ENCODE measurements around the gene CAMSAP1.

CAMSAP1 gene

GRCh38 chr9:135835131-135835530, 72.2 kb downstream of the CAMSAP1 start:
- DNase-seq (ENCODE audit: low spot score): no peak

DNA sequence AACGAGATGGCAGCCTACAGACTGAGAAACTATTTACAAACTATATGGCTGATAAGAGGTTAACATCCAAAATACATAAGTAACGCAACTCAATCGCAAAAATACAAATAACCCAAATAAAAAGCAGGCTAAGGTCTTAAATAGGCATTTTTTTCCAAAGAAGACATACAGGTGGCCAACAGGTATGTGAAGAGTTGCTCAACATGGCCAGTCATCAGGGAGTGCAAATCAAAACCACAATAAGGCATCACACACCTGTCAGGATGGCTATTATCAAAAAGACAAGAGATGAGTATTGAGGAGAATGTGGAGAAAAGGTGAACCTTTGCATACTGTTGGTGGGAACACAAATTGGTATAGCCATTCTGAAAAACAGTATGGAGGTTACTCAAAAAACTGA, 73.5 kb downstream of the CAMSAP1 start:
- no peak for DNase-seq (ENCODE audit: low spot score)

GRCh38 chr9:135830496-135830895, 76.8 kb downstream of the CAMSAP1 start:
- no peak for DNase-seq (ENCODE audit: low spot score)

GRCh38 chr9:135828656-135829055, 78.7 kb downstream of the CAMSAP1 start:
- DNase-seq (ENCODE audit: low spot score): no peak

DNA sequence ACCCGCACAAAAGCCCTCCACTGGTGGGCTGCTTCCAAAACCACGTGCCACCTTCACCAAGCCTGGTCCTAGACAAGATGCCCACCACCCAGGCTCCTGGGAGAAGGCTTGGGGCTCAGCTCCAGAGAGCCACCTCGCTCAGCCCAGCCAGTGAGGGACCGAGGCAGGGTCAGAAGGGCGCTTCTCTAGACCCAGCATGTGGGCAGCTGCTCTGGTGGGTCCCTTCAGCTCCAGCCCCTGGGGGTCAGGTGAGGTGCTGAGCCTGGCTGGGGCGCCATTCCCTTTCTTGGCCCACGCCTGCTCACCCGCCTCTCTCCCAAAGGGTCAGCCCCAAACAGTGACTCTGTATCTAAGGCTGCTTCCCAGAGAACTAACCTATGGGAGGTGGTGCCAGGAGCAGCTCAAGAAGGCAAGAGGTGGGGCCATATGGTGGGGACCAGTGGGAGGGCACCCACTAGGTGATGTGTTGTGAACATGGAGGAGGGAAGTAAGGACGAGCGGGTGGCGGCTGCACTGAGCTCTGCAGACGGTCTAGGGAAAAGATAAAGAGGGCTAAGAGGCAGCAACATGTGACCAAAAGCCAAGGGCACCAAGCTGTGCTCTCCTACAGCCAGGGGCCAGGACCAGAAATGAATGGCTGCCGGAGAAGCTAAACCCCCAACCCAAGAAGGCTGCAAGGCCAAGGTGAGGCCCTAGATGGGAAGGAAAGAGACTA, 79.3 kb downstream of the CAMSAP1 start:
- DNase-seq (ENCODE audit: low spot score): no peak

DNA sequence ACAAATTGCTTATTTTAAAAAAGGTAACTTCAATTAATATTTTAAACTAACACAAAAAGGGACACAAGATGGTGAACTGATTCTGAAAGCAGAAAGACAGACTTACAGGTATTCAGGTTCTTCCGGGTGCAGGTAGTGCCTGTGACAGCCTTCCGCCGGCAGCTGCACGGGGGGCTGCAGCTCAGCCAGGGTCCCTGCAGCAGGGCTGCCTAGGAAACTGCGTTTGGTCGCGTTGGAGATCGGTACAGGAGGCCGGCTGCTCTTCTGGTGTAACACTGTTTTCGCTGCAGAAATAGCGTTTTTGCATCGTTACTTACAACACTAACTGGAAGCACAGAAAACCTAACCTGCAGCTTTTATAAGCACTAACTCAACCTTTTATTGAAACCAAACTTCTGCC, 80.0 kb downstream of the CAMSAP1 start:
- DNase-seq (ENCODE audit: low spot score): no peak

DNA sequence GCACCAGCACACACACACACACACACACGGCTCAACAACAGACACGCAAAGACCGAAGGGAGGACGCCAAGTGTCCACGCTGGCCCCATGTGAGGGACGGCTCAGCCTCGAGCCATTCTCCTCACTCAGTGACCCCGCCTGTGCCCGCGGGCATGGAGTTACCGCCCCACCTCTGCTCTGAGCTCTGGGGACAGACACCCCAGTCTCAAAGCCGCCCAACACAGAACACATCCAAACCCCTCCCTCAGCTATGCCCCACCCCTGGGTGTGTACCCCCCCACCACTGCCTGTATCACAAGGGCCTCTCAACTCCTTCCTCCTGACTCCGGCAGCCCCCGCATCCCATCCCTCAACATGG, 81.2 kb downstream of the CAMSAP1 start:
- DNase-seq (ENCODE audit: low spot score): no peak

- no peak for DNase-seq (ENCODE audit: low spot score)
Measured at GRCh38 chr9:135825435-135826187, 81.7 kb downstream of the CAMSAP1 start.

- DNase-seq (ENCODE audit: low spot score): no peak
Measured at GRCh38 chr9:135823036-135823435, 84.3 kb downstream of the CAMSAP1 start.

- no peak for DNase-seq (ENCODE audit: low spot score)
Measured at GRCh38 chr9:135822374-135822755, 85.0 kb downstream of the CAMSAP1 start.

GRCh38 chr9:135821733-135822373, 85.5 kb downstream of the CAMSAP1 start:
- no peak for DNase-seq (ENCODE audit: low spot score)

- no peak for DNase-seq (ENCODE audit: low spot score)
Measured at GRCh38 chr9:135821116-135821515, 86.2 kb downstream of the CAMSAP1 start.

DNA sequence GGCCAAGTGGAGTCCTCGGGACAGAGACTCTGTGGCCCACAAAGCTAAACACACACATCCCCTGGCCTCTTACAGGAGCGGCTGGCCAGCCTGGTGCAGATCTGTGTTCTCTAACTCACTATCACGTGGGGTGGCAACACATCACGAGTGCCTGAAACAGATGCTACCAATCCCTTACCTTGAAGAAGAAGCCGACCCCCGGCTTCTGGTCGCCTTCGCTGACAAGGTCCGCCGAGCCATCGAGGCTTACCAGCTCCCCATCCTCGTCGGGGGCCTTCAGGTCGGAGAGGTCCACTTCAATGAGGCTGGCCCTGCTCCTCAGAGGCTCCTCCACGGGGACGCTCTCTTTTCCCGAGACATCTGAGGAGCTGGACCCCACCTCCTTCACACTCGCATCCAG, 86.7 kb downstream of the CAMSAP1 start:
- no peak for DNase-seq (ENCODE audit: low spot score)

- no peak for DNase-seq (ENCODE audit: low spot score)
Measured at GRCh38 chr9:135819905-135820304, 87.4 kb downstream of the CAMSAP1 start.

GRCh38 chr9:135818718-135819475, 88.4 kb downstream of the CAMSAP1 start:
- no peak for DNase-seq (ENCODE audit: low spot score)

- DNase-seq (ENCODE audit: low spot score): no peak
Measured at GRCh38 chr9:135817951-135818717, 89.2 kb downstream of the CAMSAP1 start.

GRCh38 chr9:135816651-135816970, 90.7 kb downstream of the CAMSAP1 start:
- no peak for DNase-seq (ENCODE audit: low spot score)

DNA sequence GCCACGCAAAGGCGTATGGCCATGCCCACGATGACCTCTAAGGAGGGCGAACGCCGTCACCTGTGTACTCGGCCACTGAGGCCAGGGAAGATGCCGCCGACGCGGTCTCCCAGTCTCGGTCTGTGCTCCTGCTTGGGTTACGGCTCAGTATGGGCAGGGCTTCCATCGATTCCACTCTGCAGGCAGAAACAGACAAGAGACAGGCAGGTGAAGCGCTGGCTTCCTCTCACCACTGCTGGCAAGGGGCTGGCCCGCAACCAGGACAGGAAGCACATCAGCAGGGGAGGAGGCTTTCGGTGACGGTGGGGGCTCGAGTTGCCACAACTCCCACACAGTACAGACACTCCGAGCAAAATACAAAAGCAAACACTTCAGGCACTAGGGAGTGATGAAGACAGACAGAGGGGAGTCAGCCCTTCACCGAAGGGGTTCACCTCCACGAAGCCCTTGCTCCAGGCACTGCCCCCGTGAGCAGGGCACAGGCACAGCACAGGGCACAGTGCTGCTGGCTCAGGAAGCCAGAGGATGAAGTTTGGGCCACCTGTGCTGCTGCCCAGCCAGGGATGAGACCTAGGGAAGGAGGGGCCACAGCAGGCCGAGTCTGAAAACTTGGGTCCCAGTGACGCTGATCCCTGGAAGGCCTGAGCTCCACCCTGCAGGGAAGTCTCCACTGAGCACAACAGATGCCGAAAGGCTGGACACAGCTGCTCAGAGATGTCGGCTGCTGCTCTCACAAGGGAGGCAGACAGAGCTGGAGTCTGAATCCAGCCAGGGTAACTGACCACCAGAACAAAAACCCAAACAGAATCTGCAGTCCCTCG, 91.3 kb downstream of the CAMSAP1 start:
- DNase-seq (ENCODE audit: low spot score): no peak

DNA sequence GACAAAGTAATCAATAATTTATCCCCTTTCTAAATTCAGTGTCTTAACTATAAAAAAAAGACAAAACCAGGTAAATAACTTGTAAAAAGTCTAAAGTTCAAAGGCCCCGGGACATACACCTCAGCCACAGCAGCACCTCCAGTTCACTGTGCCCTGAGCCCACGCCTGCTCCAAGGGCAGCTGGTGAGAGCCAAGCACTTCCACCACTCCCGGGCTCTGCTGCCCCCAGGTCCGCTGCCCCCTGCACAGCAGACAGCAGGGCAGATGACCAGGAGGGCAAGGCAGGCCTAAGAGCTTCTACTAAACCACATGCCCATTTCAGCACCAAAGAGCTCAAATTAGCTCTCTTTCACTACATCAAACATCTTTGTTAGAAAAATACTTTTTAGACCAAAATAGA, 91.9 kb downstream of the CAMSAP1 start:
- no peak for DNase-seq (ENCODE audit: low spot score)

GRCh38 chr9:135814421-135815095, 92.8 kb downstream of the CAMSAP1 start:
- no peak for DNase-seq (ENCODE audit: low spot score)

Data from germinal center (tissue), 1 donor.